IMR-90 (cell line): ENCODE measurements around the gene SLC5A11. TPM values are rescaled to one million over a fixed set of nuclear protein-coding genes. Genes with fewer than 3 reads are reported as not detected.

Source experiments
- ATAC-seq: fragments of 200-7000 bp; cut with Tn5 transposase; 2 replicates; pipeline ENCODE4 v1.9.1; 2020; ENCODE audit warnings: low read depth, mild to moderate bottlenecking, moderate library complexity
- BruUV-seq: library from RNA; stranded (reverse); fragments of 400-500 nt; replicated peaks from 2 replicates; lab custom pipeline; 2021; lab: Mats Ljungman, UMichigan
- CTCF ChIA-PET: fragments of 300-600 bp; formaldehyde crosslinking; extraction: SDS; loops from one replicate; lab custom pipeline; 2021; ENCODE audit warnings: antibody characterized with exemption; lab: Yijun Ruan, JAX
- POLR2A ChIA-PET: fragments of 300-600 bp; sonication (Branson Sonifier 250); formaldehyde crosslinking; loops from one replicate; lab custom pipeline; 2022; ENCODE audit warnings: antibody characterized with exemption; ENCODE audit not compliant: unreplicated experiment; lab: Charles Lee
- DNase-seq: peaks from one replicate; pipeline ENCODE4 v3.0.0; 2013
- H2AFZ ChIP-seq: replicated peaks from 2 replicates; pipeline ENCODE3; 2013; ENCODE audit warnings: low read length, mild to moderate bottlenecking; ENCODE audit not compliant: poor library complexity
- H2AK5ac ChIP-seq: 2 replicates; pipeline ENCODE4 v1.6.1; 2013; ENCODE audit warnings: low read depth, low read length, inconsistent platforms
- H2AK9ac ChIP-seq: replicated peaks from 2 replicates; pipeline ENCODE3; 2013; ENCODE audit warnings: mild to moderate bottlenecking, low read depth, low read length, moderate library complexity; ENCODE audit not compliant: poor library complexity
- H2BK120ac ChIP-seq: 2 replicates; pipeline ENCODE4 v1.6.1; 2013; ENCODE audit warnings: low read depth, low read length, inconsistent platforms
- H2BK15ac ChIP-seq: 3 replicates; pipeline ENCODE4 v1.6.1; 2013; ENCODE audit warnings: low read depth, low read length, inconsistent platforms
- H2BK20ac ChIP-seq: 2 replicates; pipeline ENCODE4 v1.6.1; 2013; ENCODE audit warnings: low read depth, mild to moderate bottlenecking, inconsistent platforms, low read length, moderate library complexity
- H2BK5ac ChIP-seq: 2 replicates; pipeline ENCODE4 v1.6.1; 2013; ENCODE audit warnings: mild to moderate bottlenecking, low read depth, low read length, inconsistent platforms; ENCODE audit not compliant: poor library complexity, severe bottlenecking
- H3K14ac ChIP-seq: replicated peaks from 2 replicates; pipeline ENCODE4 v1.6.1; 2013; ENCODE audit warnings: low read depth, low read length, inconsistent platforms
- H3K18ac ChIP-seq: 2 replicates; pipeline ENCODE4 v1.6.1; 2013; ENCODE audit warnings: low read depth, low read length, control low read depth
- H3K23ac ChIP-seq: 2 replicates; pipeline ENCODE4 v1.6.1; 2013; ENCODE audit warnings: low read depth, low read length, inconsistent platforms
- H3K27ac ChIP-seq: 2 replicates; pipeline ENCODE4 v1.5.1; 2013; ENCODE audit warnings: mild to moderate bottlenecking, control low read depth, low read length; ENCODE audit not compliant: insufficient read depth
- H3K27me3 ChIP-seq: 2 replicates; pipeline ENCODE4 v1.6.1; 2013; ENCODE audit warnings: low read length; ENCODE audit not compliant: control insufficient read depth, insufficient read depth
- H3K36me3 ChIP-seq: 2 replicates; pipeline ENCODE4 v1.6.1; 2013; ENCODE audit warnings: low read length, mixed read lengths; ENCODE audit not compliant: control insufficient read depth, insufficient read depth
- H3K4ac ChIP-seq: 2 replicates; pipeline ENCODE4 v1.6.1; 2013; ENCODE audit warnings: low read depth, low read length, inconsistent platforms
- H3K4me1 ChIP-seq: 2 replicates; pipeline ENCODE4 v1.6.1; 2013; ENCODE audit warnings: low read length, mixed read lengths; ENCODE audit not compliant: control insufficient read depth, insufficient read depth
- H3K4me2 ChIP-seq: 2 replicates; pipeline ENCODE4 v1.6.1; 2013; ENCODE audit warnings: low read depth, mild to moderate bottlenecking, control low read depth, low read length, moderate library complexity
- H3K4me3 ChIP-seq: 2 replicates; pipeline ENCODE4 v1.5.1; 2013; ENCODE audit warnings: low read depth, mild to moderate bottlenecking, control low read depth, low read length, moderate library complexity; ENCODE audit not compliant: insufficient read depth
- H3K56ac ChIP-seq: 2 replicates; pipeline ENCODE4 v1.6.1; 2013; ENCODE audit warnings: low read length, inconsistent platforms; ENCODE audit not compliant: insufficient read depth; ENCODE audit errors: extremely low read depth
- H3K79me1 ChIP-seq, 2 experiments: 2 replicates each; pipeline ENCODE4 v1.6.1; 2013; ENCODE audit warnings: low read length in 2 of 2, inconsistent platforms in 1 of 2, low read depth in 1 of 2
- H3K9ac ChIP-seq: 2 replicates; pipeline ENCODE4 v1.6.1; 2013; ENCODE audit warnings: low read depth, low read length, control low read depth
- H3K9me1 ChIP-seq: 2 replicates; pipeline ENCODE4 v1.6.1; 2013; ENCODE audit warnings: low read length, inconsistent platforms; ENCODE audit not compliant: insufficient read depth
- H3K9me3 ChIP-seq: 2 replicates; pipeline ENCODE4 v1.6.1; 2013; ENCODE audit warnings: low read length; ENCODE audit not compliant: control insufficient read depth, insufficient read depth
- H4K20me1 ChIP-seq: 2 replicates; pipeline ENCODE4 v1.6.1; 2013; ENCODE audit warnings: low read length, inconsistent platforms; ENCODE audit not compliant: insufficient read depth
- H4K5ac ChIP-seq: 2 replicates; pipeline ENCODE4 v1.6.1; 2013; ENCODE audit warnings: mild to moderate bottlenecking, low read depth, low read length, control low read depth
- H4K8ac ChIP-seq, 2 experiments: 2 replicates each; pipeline ENCODE4 v1.6.1; 2013; ENCODE audit warnings: low read depth in 2 of 2, low read length in 2 of 2, control low read depth in 1 of 2, inconsistent platforms in 1 of 2
- H4K91ac ChIP-seq: 2 replicates; pipeline ENCODE4 v1.6.1; 2013; ENCODE audit warnings: low read depth, low read length, inconsistent platforms; ENCODE audit not compliant: insufficient read depth
- BHLHE40 ChIP-seq: fragments of 150-350 bp; IDR thresholded peaks from 2 replicates; pipeline ENCODE4 v1.6.1; 2016; ENCODE audit warnings: mild to moderate bottlenecking, low read depth, low read length
- FOS ChIP-seq: fragments of 150-350 bp; IDR thresholded peaks from 2 replicates; pipeline ENCODE4 v1.6.1; 2016; ENCODE audit warnings: low read depth, low read length
- MXI1 ChIP-seq: IDR thresholded peaks from 2 replicates; pipeline ENCODE4 v1.6.1; 2012; ENCODE audit warnings: low read depth, mild to moderate bottlenecking, low read length, moderate library complexity, borderline replicate concordance
- POLR2A ChIP-seq: IDR thresholded peaks from 2 replicates; pipeline ENCODE4 v1.6.1; 2012; ENCODE audit warnings: mild to moderate bottlenecking, low read depth, low read length
- RAD21 ChIP-seq: IDR thresholded peaks from 2 replicates; pipeline ENCODE4 v1.6.1; 2012; ENCODE audit warnings: low read length, improper control_type of control experiment
- RFX5 ChIP-seq: IDR thresholded peaks from 2 replicates; pipeline ENCODE4 v1.8.0; 2012; ENCODE audit warnings: low read depth, mild to moderate bottlenecking, low read length, moderate library complexity
- whole genome bisulfite sequencing, 2 experiments: methylation state at CpG; one replicate each; pipeline versions ENCODE4 v1.1.5 to v1.1.7; 2013; ENCODE audit warnings: missing lambda C conversion rate in 2 of 2; ENCODE audit not compliant: insufficient read length in 1 of 2; ENCODE audit errors: extremely low coverage in 2 of 2; 5-methylcytosine and 5-hydroxymethylcytosine counted together
- dilution Hi-C: fragments of 300-500 bp; cut with HindIII; formaldehyde crosslinking; loops from one replicate; pipeline ENCODE4 v1.14.3; 2018; ENCODE audit warnings: low sequenced_read_pairs; ENCODE audit not compliant: unreplicated experiment
- in situ Hi-C: fragments of 300-500 bp; cut with MboI; formaldehyde crosslinking; loops from 3 replicates; pipeline ENCODE4 v1.14.3; 2019; ENCODE audit warnings: low sequenced_read_pairs, inconsistent platforms, mixed read lengths
- intact Hi-C: fragments of 100-400 bp; cut with micrococcal nuclease; formaldehyde crosslinking; loops from 2 replicates; pipeline ENCODE4 v1.10.0; 2022
- polyA plus RNA-seq, 3 experiments: library from polyadenylated mRNA; depleted of rRNA; stranded (reverse); fragments of >200 nt; gene quantifications; 2 replicates each; pipeline ENCODE4 v1.2.3, GENCODE V29; 2012; ENCODE audit warnings: low replicate concordance in 1 of 3
- total RNA-seq: library from RNA; depleted of rRNA; stranded (reverse); fragments of >200 nt; gene quantifications from 2 replicates; pipeline ENCODE4 v1.2.3, GENCODE V29; 2012

SLC5A11 gene
- total and polyA plus RNA-seq, 2 of the 4 experiments (the other 2 are of a cell fraction) = under 0.01 TPM; not detected in 1

- Histone ChIP-seq H3K4me3 (no peak overlapping the region), H3K18ac (no peak overlapping the region), H3K27me3 (no peaks in the 10 kb centered on the region), H3K14ac (no peak overlapping the region), H2BK5ac (no peak overlapping the region), H2AK9ac (no peak overlapping the region), H2BK120ac (no peak overlapping the region), H2BK15ac (no peak overlapping the region), H3K36me3 (peaks cover 54% of the 10 kb centered on the region), H3K4me1 (no peaks in the 10 kb centered on the region), H3K27ac (no peak overlapping the region), H4K91ac (no peak overlapping the region), H4K8ac (no peak overlapping the region), H3K9me1 (0 out of 2 replicates have a peak, but pooled peaks cover 2% of the 10 kb centered on the region), H3K9ac (no peak overlapping the region), H3K4ac (no peak overlapping the region), H3K23ac (no peak overlapping the region), H2AK5ac (no peak overlapping the region), H4K20me1 (no peaks in the 10 kb centered on the region), H3K79me1 (peaks cover 4 to 38% of the 10 kb centered on the region in 2 experiments), H3K9me3 (no peaks in the 10 kb centered on the region), H3K4me2 (no peak overlapping the region), H3K56ac (no peak overlapping the region), H4K5ac (no peak overlapping the region), H2BK20ac (no peak overlapping the region), H2AFZ (no peak overlapping the region)
- CTCF ChIA-PET = no interaction called here
- ATAC-seq = no peak
- dilution Hi-C loops (no loop called here), in situ Hi-C loops (loop anchor here (25.0 kb wide), 1 partner anchor 367 kb away; no protein-coding TSS in a partner anchor), intact Hi-C loops (no loop called here)
- WGBS, 2 experiments = 100% methylated on average over 2 of the region's 5 CpGs; no CpG with 5 or more reads in 1 of the 2 experiments
- no peak for TF ChIP-seq POLR2A
- no peak for TF ChIP-seq FOS
- TF ChIP-seq RFX5 = no peak
- no peak for TF ChIP-seq MXI1
- TF ChIP-seq BHLHE40 = no peak
- TF ChIP-seq RAD21 = no peak
- no peak for DNase-seq
- POLR2A ChIA-PET = no interaction called here
- BruUV-seq = no TSS peak
These were observed 83.6 kb downstream of the SLC5A11 start for GRCh38 chr16:24929409-24929808.
